ENCODE data around the gene PSMG3.

DNA sequence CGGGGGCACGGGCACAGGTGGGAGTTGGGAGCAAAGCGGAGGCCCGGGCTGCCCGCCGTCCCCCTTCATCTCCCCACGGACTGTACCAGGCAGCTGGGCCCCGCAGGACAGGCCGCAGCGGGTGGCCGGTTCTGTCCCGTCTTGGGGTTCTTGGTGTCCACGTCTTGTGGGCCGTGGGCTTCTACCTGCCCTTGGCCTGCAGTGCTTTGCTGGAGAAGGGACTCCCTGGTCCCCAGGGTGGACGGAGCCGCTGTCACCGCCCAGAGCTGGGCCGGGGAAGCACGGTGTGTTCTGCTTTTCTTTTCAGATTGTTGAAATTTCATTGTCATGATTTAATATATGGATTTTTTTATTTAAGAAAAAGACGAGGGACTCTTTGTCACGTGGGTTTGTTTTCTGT, 27.5 kb downstream of the PSMG3 start:
- TF ChIP-seq, protein P1, sequence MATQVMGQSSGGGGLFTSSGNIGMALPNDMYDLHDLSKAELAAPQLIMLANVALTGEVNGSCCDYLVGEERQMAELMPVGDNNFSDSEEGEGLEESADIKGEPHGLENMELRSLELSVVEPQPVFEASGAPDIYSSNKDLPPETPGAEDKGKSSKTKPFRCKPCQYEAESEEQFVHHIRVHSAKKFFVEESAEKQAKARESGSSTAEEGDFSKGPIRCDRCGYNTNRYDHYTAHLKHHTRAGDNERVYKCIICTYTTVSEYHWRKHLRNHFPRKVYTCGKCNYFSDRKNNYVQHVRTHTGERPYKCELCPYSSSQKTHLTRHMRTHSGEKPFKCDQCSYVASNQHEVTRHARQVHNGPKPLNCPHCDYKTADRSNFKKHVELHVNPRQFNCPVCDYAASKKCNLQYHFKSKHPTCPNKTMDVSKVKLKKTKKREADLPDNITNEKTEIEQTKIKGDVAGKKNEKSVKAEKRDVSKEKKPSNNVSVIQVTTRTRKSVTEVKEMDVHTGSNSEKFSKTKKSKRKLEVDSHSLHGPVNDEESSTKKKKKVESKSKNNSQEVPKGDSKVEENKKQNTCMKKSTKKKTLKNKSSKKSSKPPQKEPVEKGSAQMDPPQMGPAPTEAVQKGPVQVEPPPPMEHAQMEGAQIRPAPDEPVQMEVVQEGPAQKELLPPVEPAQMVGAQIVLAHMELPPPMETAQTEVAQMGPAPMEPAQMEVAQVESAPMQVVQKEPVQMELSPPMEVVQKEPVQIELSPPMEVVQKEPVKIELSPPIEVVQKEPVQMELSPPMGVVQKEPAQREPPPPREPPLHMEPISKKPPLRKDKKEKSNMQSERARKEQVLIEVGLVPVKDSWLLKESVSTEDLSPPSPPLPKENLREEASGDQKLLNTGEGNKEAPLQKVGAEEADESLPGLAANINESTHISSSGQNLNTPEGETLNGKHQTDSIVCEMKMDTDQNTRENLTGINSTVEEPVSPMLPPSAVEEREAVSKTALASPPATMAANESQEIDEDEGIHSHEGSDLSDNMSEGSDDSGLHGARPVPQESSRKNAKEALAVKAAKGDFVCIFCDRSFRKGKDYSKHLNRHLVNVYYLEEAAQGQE (IDR thresholded peaks at IDR 0.05; ENCODE audit: insufficient read depth in 1 of 2, low read depth in 2 of 2, low read length in 2 of 2): no peak
- TF ChIP-seq POLR2AphosphoS5 (IDR thresholded peaks at IDR 0.05; ENCODE audit: low read depth, low read length) (no peak), SIN3A (IDR thresholded peaks at IDR 0.05; ENCODE audit: borderline replicate concordance, insufficient read depth, low read length) (no peak)
